Type B pancreatic cell (in vitro differentiated cells): ENCODE results near the gene YDJC. TPM values are rescaled to one million over a fixed set of nuclear protein-coding genes. Genes with fewer than 3 reads are reported as not detected.
A peak's percentile ranks its signal among the peaks of the same experiment; 100 is the strongest.
"Not testable (repeated sequence)": the region's sequence is repeated elsewhere in the genome, so short reads cannot be mapped to it uniquely, and the experiment has no call there.

Experiments
- DNase-seq: peaks from one replicate; pipeline ENCODE4 v3.0.0; 2021; ENCODE audit warnings: mixed read lengths; ENCODE audit not compliant: unreplicated experiment; ENCODE audit errors: extremely low spot score
- H3K27ac Mint-ChIP-seq: 2 replicates; pipeline ENCODE4 v1.8.0; 2021; ENCODE audit warnings: mild to moderate bottlenecking, mixed read lengths
- H3K27me3 Mint-ChIP-seq: 2 replicates; pipeline ENCODE4 v1.8.0; 2021; ENCODE audit warnings: mixed read lengths
- H3K36me3 Mint-ChIP-seq: 2 replicates; pipeline ENCODE4 v1.8.0; 2021; ENCODE audit warnings: mixed read lengths
- H3K4me1 Mint-ChIP-seq: one replicate; pipeline ENCODE4 v1.8.0; 2021; ENCODE audit warnings: mixed read lengths; ENCODE audit not compliant: unreplicated experiment
- H3K4me3 Mint-ChIP-seq: 2 replicates; pipeline ENCODE4 v1.8.0; 2021; ENCODE audit warnings: mild to moderate bottlenecking, mixed read lengths
- H3K9me3 Mint-ChIP-seq: 2 replicates; pipeline ENCODE4 v1.8.0; 2021; ENCODE audit warnings: mixed read lengths
- total RNA-seq: library from RNA; stranded (reverse); gene quantifications from 2 replicates; pipeline ENCODE4 v1.2.1, GENCODE V29; 2021; ENCODE audit warnings: low replicate concordance
- TF ChIP-seq, protein P1 (sequence below): fragments of 200-600 bp; sonication (generic); conservative IDR thresholded peaks from 2 replicates; pipeline ENCODE4 v1.5.0; 2021; ENCODE audit warnings: antibody characterized with exemption, mild to moderate bottlenecking

Gene YDJC
- total RNA-seq, 1 donor from 2014 or later: 20.7 TPM

DNA sequence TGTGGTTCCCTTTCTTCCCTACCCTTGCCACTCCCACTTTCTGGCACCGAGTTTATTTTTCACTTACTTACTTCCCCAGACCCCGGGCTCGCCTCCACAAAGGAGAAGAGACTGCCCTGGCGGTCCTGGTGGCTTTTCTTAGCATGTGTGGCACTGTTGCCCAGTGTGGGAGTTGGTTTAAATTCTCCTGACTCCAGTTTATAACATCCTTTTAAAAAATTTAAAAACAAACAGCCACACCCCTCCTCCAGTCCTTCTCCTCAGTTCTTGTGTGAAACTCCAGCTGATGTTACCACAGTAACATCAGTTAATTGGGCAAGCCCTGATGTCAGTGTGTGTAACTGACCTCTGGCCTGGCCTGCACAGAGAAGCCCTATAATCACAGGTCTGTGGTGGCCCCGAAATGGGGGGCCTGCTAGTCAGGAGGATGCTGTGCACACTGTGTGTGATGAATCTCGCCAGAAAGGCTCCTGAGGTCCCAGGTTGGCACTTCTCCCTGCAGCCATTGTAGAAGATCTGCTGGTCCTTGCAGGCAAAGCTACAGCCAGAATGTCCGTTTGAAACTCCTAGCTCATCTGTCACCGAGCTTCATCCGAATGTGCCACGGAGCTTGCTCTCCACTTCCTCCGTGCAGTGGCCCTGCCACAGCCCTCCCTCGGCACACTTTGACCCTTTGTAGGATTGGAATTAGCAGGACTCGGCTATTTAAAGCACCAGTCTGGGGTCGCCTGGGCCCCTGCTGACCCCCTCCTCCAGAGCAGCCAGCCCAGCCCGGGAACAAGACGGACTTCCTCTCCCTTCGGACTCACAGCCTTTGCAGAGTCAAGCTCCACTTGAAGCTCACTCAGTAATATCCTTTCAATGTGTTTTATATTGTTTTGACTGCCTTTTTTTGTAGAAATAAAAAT, 7.6 kb downstream of the YDJC start:
- no peak overlapping the region for H3K4me3 Mint-ChIP-seq
- peak overlapping the region; percentile 42 for H3K27ac Mint-ChIP-seq
- no peak for DNase-seq
- TF ChIP-seq, protein P1, sequence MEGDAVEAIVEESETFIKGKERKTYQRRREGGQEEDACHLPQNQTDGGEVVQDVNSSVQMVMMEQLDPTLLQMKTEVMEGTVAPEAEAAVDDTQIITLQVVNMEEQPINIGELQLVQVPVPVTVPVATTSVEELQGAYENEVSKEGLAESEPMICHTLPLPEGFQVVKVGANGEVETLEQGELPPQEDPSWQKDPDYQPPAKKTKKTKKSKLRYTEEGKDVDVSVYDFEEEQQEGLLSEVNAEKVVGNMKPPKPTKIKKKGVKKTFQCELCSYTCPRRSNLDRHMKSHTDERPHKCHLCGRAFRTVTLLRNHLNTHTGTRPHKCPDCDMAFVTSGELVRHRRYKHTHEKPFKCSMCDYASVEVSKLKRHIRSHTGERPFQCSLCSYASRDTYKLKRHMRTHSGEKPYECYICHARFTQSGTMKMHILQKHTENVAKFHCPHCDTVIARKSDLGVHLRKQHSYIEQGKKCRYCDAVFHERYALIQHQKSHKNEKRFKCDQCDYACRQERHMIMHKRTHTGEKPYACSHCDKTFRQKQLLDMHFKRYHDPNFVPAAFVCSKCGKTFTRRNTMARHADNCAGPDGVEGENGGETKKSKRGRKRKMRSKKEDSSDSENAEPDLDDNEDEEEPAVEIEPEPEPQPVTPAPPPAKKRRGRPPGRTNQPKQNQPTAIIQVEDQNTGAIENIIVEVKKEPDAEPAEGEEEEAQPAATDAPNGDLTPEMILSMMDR: no peak
- H3K36me3 Mint-ChIP-seq: peaks cover 8% of the 10 kb centered on the region
- H3K9me3 Mint-ChIP-seq: no peaks in the 10 kb centered on the region
- peaks cover 38% of the 10 kb centered on the region for H3K4me1 Mint-ChIP-seq
- no peaks in the 10 kb centered on the region for H3K27me3 Mint-ChIP-seq

DNA sequence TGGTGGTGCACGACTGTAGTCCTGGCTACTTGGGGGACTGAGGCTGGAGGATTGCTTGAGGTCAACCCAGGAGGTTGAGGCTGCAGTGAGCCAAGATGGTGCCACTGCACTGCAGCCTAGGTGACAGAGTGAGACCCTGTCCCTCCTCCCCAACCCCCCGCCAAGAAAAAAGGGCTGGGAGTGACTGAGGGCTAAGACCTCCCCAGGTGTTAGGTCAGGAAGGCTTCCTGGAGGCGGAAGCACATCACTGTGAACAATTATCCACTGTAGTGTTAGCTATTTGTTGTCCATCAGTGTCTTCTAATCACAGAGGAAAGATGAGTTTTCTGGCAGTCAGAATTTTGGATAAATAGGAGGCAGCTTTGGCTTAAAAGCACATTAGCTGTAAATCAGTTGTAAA, 8.8 kb downstream of the YDJC start:
- DNase-seq: no peak
- peaks cover 31% of the 10 kb centered on the region for H3K4me1 Mint-ChIP-seq
- H3K36me3 Mint-ChIP-seq: peaks cover 10% of the 10 kb centered on the region
- H3K27me3 Mint-ChIP-seq: no peaks in the 10 kb centered on the region
- H3K4me3 Mint-ChIP-seq: no peak overlapping the region
- TF ChIP-seq, protein P1: no peak
- no peak overlapping the region for H3K27ac Mint-ChIP-seq
- H3K9me3 Mint-ChIP-seq: no peaks in the 10 kb centered on the region

DNA sequence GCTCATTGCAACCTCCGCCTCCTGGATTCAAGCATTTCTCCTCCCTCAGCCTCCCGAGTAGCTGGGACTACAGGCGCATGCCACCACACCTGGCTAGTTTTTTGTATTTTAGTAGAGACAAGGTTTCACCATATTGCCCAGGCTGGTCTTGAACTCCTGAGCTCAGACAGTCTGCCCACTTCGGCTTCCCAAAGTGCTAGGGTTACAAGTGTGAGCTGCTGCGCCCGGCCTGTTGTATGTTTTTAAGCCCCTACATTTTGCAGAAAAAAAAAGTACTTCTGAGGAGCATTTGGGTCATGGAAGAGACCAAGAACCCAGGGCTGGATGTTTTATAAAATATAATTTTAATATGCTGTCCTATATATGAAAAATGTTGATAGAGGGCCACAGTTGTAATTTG, 12.5 kb downstream of the YDJC start:
- peaks cover 23% of the 10 kb centered on the region for H3K36me3 Mint-ChIP-seq
- H3K9me3 Mint-ChIP-seq, H3K27ac Mint-ChIP-seq, H3K4me3 Mint-ChIP-seq, DNase-seq, H3K27me3 Mint-ChIP-seq: not testable (repeated sequence)
- H3K4me1 Mint-ChIP-seq: peaks cover 23% of the 10 kb centered on the region

DNA sequence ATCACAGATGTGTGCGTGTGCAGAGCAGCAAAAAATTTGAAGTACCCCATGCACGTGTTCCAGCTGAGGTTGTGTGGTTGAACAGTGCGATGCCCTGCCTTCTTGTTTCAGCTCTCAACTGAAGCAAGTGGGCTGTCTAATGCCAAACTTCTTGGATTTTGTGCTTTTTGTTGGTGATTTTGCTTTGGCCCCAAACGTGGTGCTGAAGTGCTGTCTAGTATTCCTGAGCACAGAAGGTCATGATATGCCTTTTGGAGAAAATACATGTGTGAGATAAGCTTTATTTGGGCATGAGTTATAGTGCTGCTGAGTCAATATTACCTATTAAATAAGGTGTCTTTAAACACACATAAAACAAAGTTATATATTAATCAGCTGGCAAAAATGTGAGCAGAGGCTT, 14.1 kb downstream of the YDJC start:
- H3K36me3 Mint-ChIP-seq: peaks cover 31% of the 10 kb centered on the region
- TF ChIP-seq, protein P1: no peak
- peak overlapping the region; percentile 17 for H3K27ac Mint-ChIP-seq
- no peak for DNase-seq
- peaks cover 16% of the 10 kb centered on the region for H3K4me1 Mint-ChIP-seq
- no peaks in the 10 kb centered on the region for H3K9me3 Mint-ChIP-seq
- H3K27me3 Mint-ChIP-seq: no peaks in the 10 kb centered on the region
- H3K4me3 Mint-ChIP-seq: no peak overlapping the region

DNA sequence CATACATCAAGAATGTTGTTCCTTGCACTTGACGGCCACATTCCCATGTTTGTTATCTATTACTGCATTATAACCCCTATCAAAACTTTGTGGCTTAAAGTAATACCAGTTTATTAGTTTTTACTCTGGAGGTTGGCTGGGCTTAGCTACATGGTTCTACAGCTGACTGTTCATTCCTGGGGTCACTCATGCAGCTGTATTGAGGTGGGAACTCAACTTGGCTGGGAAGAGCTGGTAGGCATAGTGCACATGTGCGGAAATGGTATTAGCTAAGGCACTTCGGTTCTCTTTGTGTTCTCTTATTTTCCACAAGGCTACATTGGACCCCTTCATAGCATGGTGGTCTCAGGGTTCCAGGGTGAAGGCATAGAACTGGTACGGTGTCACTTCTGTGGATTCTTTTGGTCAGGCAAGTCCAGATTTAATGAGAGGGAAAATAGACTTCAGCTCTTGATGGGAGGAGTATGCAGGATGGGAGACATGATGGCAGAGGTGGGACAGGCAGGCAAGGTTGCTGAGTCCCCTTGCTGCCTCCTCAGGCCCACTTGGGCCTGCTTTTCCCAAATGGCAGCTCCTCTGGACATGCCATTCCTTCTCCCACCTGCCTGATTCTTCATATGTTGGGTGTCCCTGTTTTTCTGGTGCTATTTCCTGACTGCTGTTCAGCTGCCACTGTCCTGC, 16.1 kb downstream of the YDJC start:
- Mint-ChIP-seq H3K36me3 (peaks cover 33% of the 10 kb centered on the region), H3K27me3 (no peaks in the 10 kb centered on the region), H3K27ac (no peak overlapping the region), H3K4me3 (no peak overlapping the region), H3K9me3 (no peaks in the 10 kb centered on the region), H3K4me1 (peaks cover 11% of the 10 kb centered on the region)
- TF ChIP-seq, protein P1: no peak
- DNase-seq: no peak

DNA sequence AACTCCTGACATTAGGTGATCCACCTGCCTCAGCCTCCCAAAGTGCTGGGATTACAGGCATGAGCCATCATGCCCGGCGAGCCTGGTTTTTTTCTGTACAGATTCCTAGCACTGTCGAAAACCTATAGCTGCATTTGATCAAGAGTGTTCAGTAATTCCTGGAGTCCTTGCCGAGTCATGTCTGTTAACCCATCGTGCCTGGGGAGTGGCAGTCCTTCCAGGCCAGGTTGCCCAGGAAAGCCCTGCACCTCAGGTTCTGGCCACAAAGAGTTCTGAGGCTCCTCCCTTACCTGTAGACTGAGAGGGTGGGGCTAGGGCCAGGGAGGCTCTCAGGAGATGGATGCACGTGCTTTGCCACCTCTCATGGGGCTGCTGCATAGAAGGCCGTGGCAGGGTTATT, 17.0 kb downstream of the YDJC start:
- Mint-ChIP-seq H3K4me3 (no peak overlapping the region), H3K36me3 (peaks cover 33% of the 10 kb centered on the region), H3K4me1 (peaks cover 11% of the 10 kb centered on the region), H3K27me3 (no peaks in the 10 kb centered on the region), H3K27ac (no peak overlapping the region), H3K9me3 (no peaks in the 10 kb centered on the region)
- TF ChIP-seq, protein P1: no peak
- DNase-seq: no peak
